ENCODE data around the gene FANCD2.

FANCD2 gene

DNA sequence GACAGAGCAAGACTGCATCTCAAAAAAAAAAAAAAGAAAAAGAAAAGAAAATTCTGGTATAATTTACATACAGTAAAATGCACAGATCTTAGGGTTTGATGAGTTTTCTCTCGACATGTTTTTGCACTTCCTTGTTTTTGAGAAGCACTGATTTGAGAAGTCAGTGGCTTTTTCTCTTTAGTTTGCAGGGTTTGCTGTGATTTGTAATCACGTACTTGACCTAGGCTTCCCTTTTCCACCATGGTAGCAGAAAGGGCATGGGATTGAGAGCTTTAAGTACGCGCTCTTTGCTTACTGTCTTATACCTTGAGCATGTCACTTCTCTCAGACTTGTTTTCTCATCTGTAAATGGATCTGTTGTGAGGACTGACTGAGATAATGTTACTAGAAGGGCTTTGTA, 119.4 kb downstream of the FANCD2 start:
- DNase-seq (ENCODE audit: low read depth in 1 of 2, low spot score in 1 of 2): no peak
- Histone ChIP-seq H3K27ac (replicated peaks) (no peak overlapping the region), H3K4me3 (replicated peaks; ENCODE audit: insufficient read depth, low read length) (no peak overlapping the region)

DNA sequence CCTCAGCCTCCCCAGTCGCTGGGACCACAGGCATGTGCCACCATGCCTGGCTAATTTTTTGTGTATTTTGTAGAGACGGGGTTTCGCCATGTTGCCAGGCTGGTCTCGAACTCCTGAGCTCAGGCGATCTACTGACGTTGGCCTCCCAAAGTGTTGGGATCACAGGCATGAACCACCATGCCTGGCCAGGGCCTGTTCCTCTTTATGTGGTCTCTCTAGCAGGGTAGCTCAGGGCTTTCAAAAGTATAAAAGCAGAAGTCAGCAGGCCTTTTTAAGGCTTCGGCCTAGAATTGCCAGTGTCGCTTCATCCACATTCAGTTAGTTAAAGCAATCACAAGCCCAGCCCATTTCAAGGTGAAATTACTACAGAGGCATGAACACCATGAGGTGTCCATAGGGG, 123.0 kb downstream of the FANCD2 start:
- DNase-seq (ENCODE audit: low read depth in 1 of 2, low spot score in 1 of 2): peak in 1 of 2 experiments; percentile 89
- Histone ChIP-seq H3K4me3 (replicated peaks; ENCODE audit: insufficient read depth, low read length) (no peak overlapping the region), H3K27me3 (ENCODE audit: insufficient read depth, poor library complexity, severe bottlenecking) (no peaks in the 10 kb centered on the region), H3K27ac (replicated peaks) (peak overlapping the region; percentile 51)
- TF ChIP-seq, protein P1, sequence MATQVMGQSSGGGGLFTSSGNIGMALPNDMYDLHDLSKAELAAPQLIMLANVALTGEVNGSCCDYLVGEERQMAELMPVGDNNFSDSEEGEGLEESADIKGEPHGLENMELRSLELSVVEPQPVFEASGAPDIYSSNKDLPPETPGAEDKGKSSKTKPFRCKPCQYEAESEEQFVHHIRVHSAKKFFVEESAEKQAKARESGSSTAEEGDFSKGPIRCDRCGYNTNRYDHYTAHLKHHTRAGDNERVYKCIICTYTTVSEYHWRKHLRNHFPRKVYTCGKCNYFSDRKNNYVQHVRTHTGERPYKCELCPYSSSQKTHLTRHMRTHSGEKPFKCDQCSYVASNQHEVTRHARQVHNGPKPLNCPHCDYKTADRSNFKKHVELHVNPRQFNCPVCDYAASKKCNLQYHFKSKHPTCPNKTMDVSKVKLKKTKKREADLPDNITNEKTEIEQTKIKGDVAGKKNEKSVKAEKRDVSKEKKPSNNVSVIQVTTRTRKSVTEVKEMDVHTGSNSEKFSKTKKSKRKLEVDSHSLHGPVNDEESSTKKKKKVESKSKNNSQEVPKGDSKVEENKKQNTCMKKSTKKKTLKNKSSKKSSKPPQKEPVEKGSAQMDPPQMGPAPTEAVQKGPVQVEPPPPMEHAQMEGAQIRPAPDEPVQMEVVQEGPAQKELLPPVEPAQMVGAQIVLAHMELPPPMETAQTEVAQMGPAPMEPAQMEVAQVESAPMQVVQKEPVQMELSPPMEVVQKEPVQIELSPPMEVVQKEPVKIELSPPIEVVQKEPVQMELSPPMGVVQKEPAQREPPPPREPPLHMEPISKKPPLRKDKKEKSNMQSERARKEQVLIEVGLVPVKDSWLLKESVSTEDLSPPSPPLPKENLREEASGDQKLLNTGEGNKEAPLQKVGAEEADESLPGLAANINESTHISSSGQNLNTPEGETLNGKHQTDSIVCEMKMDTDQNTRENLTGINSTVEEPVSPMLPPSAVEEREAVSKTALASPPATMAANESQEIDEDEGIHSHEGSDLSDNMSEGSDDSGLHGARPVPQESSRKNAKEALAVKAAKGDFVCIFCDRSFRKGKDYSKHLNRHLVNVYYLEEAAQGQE (IDR thresholded peaks at IDR 0.05; ENCODE audit: insufficient replicate concordance, low read depth): no peak
- TF ChIP-seq SPI1 (IDR thresholded peaks at IDR 0.05; ENCODE audit: borderline replicate concordance, low read depth) (peak; percentile 99), POLR2AphosphoS5 (IDR thresholded peaks at IDR 0.05; ENCODE audit: low read depth) (0 out of 2 replicates have a peak, but pooled peaks have one; percentile 19)
- TF ChIP-seq, protein P2, sequence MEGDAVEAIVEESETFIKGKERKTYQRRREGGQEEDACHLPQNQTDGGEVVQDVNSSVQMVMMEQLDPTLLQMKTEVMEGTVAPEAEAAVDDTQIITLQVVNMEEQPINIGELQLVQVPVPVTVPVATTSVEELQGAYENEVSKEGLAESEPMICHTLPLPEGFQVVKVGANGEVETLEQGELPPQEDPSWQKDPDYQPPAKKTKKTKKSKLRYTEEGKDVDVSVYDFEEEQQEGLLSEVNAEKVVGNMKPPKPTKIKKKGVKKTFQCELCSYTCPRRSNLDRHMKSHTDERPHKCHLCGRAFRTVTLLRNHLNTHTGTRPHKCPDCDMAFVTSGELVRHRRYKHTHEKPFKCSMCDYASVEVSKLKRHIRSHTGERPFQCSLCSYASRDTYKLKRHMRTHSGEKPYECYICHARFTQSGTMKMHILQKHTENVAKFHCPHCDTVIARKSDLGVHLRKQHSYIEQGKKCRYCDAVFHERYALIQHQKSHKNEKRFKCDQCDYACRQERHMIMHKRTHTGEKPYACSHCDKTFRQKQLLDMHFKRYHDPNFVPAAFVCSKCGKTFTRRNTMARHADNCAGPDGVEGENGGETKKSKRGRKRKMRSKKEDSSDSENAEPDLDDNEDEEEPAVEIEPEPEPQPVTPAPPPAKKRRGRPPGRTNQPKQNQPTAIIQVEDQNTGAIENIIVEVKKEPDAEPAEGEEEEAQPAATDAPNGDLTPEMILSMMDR (IDR thresholded peaks at IDR 0.05; ENCODE audit: insufficient read depth, low read length): no peak

More for the DNA sequence above, 119.4 kb downstream of the FANCD2 start:
- TF ChIP-seq SPI1 (IDR thresholded peaks at IDR 0.05; ENCODE audit: borderline replicate concordance, low read depth): peak; percentile 93
- no peak for TF ChIP-seq POLR2AphosphoS5 (IDR thresholded peaks at IDR 0.05; ENCODE audit: low read depth)
- H3K27me3 ChIP-seq (ENCODE audit: insufficient read depth, poor library complexity, severe bottlenecking): no peaks in the 10 kb centered on the region

GRCh38 chr3:10150987-10151386, 124.8 kb downstream of the FANCD2 start:
- no peak for DNase-seq (ENCODE audit: low read depth in 1 of 2, low spot score in 1 of 2)
- Histone ChIP-seq H3K27me3 (ENCODE audit: insufficient read depth, poor library complexity, severe bottlenecking) (no peaks in the 10 kb centered on the region), H3K27ac (replicated peaks) (no peak overlapping the region), H3K4me3 (replicated peaks; ENCODE audit: insufficient read depth, low read length) (no peak overlapping the region)
- TF ChIP-seq GABPA (IDR thresholded peaks at IDR 0.05; ENCODE audit: low read depth) (no peak), SPI1 (IDR thresholded peaks at IDR 0.05; ENCODE audit: borderline replicate concordance, low read depth) (no peak), POLR2AphosphoS5 (IDR thresholded peaks at IDR 0.05; ENCODE audit: low read depth) (no peak)
- TF ChIP-seq, protein P1 (IDR thresholded peaks at IDR 0.05; ENCODE audit: insufficient replicate concordance, low read depth): no peak
- TF ChIP-seq, protein P2 (IDR thresholded peaks at IDR 0.05; ENCODE audit: insufficient read depth, low read length): no peak
